CD4-positive, alpha-beta T cell (primary cell): ENCODE measurements around the gene VASN. TPM values are rescaled to one million over a fixed set of nuclear protein-coding genes. Genes with fewer than 3 reads are reported as not detected.

ENCODE experiments used
- ATAC-seq: fragments of 200-7000 bp; cut with Tn5 transposase; one replicate; pipeline ENCODE4 v1.10.0; 2022; ENCODE audit warnings: mild to moderate bottlenecking; ENCODE audit not compliant: poor library complexity
- CTCF ChIA-PET: fragments of 350-600 bp; sonication (Branson Sonifier 250); formaldehyde crosslinking; loops from one replicate; lab custom pipeline; 2021; ENCODE audit warnings: antibody characterized with exemption, inconsistent platforms; lab: Charles Lee
- POLR2A ChIA-PET: fragments of 350-600 bp; sonication (Branson Sonifier 250); formaldehyde crosslinking; loops from one replicate; lab custom pipeline; 2021; ENCODE audit warnings: antibody characterized with exemption, inconsistent platforms; lab: Charles Lee
- DNase-seq, 14 experiments: peaks; one replicate each; pipeline ENCODE4 v3.0.0-alpha.2; 2013 to 2020; ENCODE audit warnings: mixed read lengths in 2 of 14
- H3K27ac ChIP-seq, 2 donors: one replicate each; pipeline versions ENCODE4 v1.5.1 to v1.7.0; 2013; ENCODE audit warnings: low read length in 2 of 2, low read depth in 1 of 2, mild to moderate bottlenecking in 1 of 2
- H3K27me3 ChIP-seq, 2 experiments: 1 replicate in 1 of 2; 2 replicates in 1 of 2; pipeline versions ENCODE4 v1.6.1 to v1.7.0; 2013; ENCODE audit warnings: low read length in 2 of 2, control low read depth in 1 of 2, mild to moderate bottlenecking in 1 of 2, moderate library complexity in 1 of 2; ENCODE audit not compliant: insufficient read depth in 2 of 2, control insufficient read depth in 1 of 2
- H3K36me3 ChIP-seq: one replicate; pipeline ENCODE4 v1.6.1; 2013; ENCODE audit warnings: low read length, control low read depth; ENCODE audit not compliant: insufficient read depth
- H3K4me1 ChIP-seq: one replicate; pipeline ENCODE4 v1.6.1; 2013; ENCODE audit warnings: low read length, control low read depth; ENCODE audit not compliant: insufficient read depth
- H3K4me3 ChIP-seq: one replicate; pipeline ENCODE4 v1.5.1; 2013; ENCODE audit warnings: mild to moderate bottlenecking, low read length, moderate library complexity
- H3K9me3 ChIP-seq, 2 experiments: 1 replicate in 1 of 2; 2 replicates in 1 of 2; pipeline versions ENCODE4 v1.6.1 to v1.7.0; 2013; ENCODE audit warnings: low read length in 2 of 2, mild to moderate bottlenecking in 2 of 2, control low read depth in 1 of 2, moderate library complexity in 1 of 2; ENCODE audit not compliant: control insufficient read depth in 1 of 2, insufficient read depth in 1 of 2
- H3K27ac Mint-ChIP-seq: one replicate; pipeline ENCODE4 v1.8.0; 2020; ENCODE audit warnings: mixed read lengths
- H3K27me3 Mint-ChIP-seq: one replicate; pipeline ENCODE4 v1.8.0; 2021; ENCODE audit warnings: mixed read lengths
- H3K36me3 Mint-ChIP-seq: one replicate; pipeline ENCODE4 v1.8.0; 2021; ENCODE audit warnings: low read depth, mixed read lengths
- H3K4me1 Mint-ChIP-seq: one replicate; pipeline ENCODE4 v1.8.0; 2021; ENCODE audit warnings: low read depth, mixed read lengths
- H3K4me3 Mint-ChIP-seq: one replicate; pipeline ENCODE4 v1.8.0; 2020; ENCODE audit warnings: mild to moderate bottlenecking, mixed read lengths
- H3K9me3 Mint-ChIP-seq: one replicate; pipeline ENCODE4 v1.8.0; 2020; ENCODE audit warnings: mixed read lengths
- intact Hi-C, 2 experiments: fragments of 100-400 bp; cut with DNase I in 1 of 2; cut with micrococcal nuclease in 1 of 2; formaldehyde crosslinking; loops; one replicate each; pipeline versions ENCODE4 v1.15.1 to v1.9.0; 2023 to 2025; cut with DNase I, micrococcal nuclease
- total RNA-seq, 174 experiments: library from RNA in 2 of 174; stranded (reverse) in 2 of 174; gene quantifications; one replicate each; pipeline ENCODE4 v1.2.3 and lab custom pipeline; 2021 to 2026
- TF ChIP-seq, protein P1 (sequence below): fragments of 200-600 bp; IDR thresholded peaks from one replicate; pipeline ENCODE4 v1.8.0; 2022; ENCODE audit warnings: antibody characterized with exemption, mild to moderate bottlenecking

The VASN gene
- total RNA-seq, 2 experiments from 2014 or later = 0.70 to 0.77 TPM

DNA sequence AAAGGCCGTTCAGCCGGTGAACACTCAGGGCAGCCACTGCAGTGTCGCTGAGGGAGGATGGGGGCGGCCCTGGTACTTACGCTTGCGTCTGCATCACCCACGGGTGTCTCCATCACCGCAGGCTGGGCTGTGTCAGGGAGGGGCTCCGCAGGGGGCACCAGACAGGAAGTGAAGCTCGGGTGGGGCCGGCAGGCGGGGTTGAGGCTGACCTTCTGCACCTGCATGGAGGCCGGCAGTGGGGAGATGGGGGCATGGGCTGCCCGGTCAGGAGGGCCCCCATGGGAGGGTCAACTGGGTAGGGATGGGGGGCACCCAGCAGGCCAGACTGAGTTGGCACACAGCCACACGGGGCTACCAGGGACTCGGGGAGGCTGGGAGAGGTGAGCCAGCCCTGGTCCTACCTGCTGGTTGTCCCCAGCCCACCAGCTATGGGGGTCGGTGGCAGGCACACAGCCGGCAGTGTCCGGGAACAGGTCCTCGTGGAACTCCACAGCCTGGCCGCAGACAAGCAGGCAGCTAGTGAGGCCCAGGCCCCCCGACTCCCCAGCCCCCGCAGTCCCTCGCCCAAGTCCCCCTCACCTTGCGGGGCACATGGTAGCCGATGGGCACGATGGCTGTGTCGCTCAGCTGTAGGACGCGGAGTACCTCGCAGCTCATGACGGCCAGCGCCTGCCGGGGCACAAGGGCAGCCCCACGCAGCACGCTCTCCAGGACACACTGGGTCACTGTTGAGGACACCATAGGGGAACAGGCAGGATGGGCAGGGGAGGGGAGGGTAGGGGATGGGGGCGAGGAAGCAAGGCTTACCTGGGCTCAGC, 7.2 kb upstream of the VASN start:
- H3K27ac Mint-ChIP-seq = no peak overlapping the region
- Histone ChIP-seq H3K4me1 (peaks cover 3% of the 10 kb centered on the region), H3K27ac (no peak overlapping the region), H3K27me3 (no peaks in the 10 kb centered on the region), H3K4me3 (no peak overlapping the region), H3K36me3 (peaks cover 79% of the 10 kb centered on the region), H3K9me3 (no peaks in the 10 kb centered on the region)
- POLR2A ChIA-PET = no interaction called here
- H3K9me3 Mint-ChIP-seq = no peaks in the 10 kb centered on the region
- peaks cover 71% of the 10 kb centered on the region for H3K36me3 Mint-ChIP-seq
- CTCF ChIA-PET = no interaction called here
- TF ChIP-seq, protein P1, sequence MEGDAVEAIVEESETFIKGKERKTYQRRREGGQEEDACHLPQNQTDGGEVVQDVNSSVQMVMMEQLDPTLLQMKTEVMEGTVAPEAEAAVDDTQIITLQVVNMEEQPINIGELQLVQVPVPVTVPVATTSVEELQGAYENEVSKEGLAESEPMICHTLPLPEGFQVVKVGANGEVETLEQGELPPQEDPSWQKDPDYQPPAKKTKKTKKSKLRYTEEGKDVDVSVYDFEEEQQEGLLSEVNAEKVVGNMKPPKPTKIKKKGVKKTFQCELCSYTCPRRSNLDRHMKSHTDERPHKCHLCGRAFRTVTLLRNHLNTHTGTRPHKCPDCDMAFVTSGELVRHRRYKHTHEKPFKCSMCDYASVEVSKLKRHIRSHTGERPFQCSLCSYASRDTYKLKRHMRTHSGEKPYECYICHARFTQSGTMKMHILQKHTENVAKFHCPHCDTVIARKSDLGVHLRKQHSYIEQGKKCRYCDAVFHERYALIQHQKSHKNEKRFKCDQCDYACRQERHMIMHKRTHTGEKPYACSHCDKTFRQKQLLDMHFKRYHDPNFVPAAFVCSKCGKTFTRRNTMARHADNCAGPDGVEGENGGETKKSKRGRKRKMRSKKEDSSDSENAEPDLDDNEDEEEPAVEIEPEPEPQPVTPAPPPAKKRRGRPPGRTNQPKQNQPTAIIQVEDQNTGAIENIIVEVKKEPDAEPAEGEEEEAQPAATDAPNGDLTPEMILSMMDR = no peak
- ATAC-seq (no peak), DNase-seq (no peak)
- intact Hi-C loops = no loop called here
- no peak overlapping the region for H3K4me3 Mint-ChIP-seq
- H3K27me3 Mint-ChIP-seq = no peaks in the 10 kb centered on the region
- no peaks in the 10 kb centered on the region for H3K4me1 Mint-ChIP-seq

DNA sequence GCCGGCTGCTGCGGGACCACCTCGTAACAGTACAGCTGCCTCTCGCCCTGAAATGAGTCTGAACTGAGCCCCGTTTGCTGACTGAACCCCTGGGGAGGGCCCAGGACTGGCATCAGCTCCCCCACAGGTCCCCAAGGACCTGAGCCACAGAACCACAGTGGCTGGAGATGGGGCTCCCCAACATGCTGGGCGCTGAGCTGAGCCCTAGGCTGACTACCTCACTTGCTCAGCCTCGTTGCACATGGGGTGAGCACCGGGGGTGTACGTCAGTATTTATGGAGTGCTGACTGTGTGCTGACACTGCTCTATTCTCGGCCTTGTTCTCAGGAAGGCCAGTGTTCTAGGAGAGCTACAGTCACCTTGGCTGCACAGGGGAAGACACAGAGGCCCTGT, 6.6 kb upstream of the VASN start:
- Mint-ChIP-seq H3K4me3 (no peak overlapping the region), H3K9me3 (no peaks in the 10 kb centered on the region), H3K36me3 (peaks cover 65% of the 10 kb centered on the region), H3K27ac (peak overlapping the region; percentile 12), H3K27me3 (no peaks in the 10 kb centered on the region), H3K4me1 (peaks cover 1% of the 10 kb centered on the region)
- H3K36me3 ChIP-seq = peaks cover 75% of the 10 kb centered on the region
- no peaks in the 10 kb centered on the region for H3K27me3 ChIP-seq
- H3K9me3 ChIP-seq = no peaks in the 10 kb centered on the region
- DNase-seq (no peak), ATAC-seq (no peak)
- H3K27ac ChIP-seq = no peak overlapping the region
- H3K4me3 ChIP-seq = no peak overlapping the region
- POLR2A ChIA-PET = no interaction called here
- TF ChIP-seq, protein P1 = no peak
- peaks cover 3% of the 10 kb centered on the region for H3K4me1 ChIP-seq
- intact Hi-C loops = no loop called here
- CTCF ChIA-PET = interaction anchor here (0.9 kb wide), 1 partner anchor 38 kb away, joined by 3 read pairs; no protein-coding TSS in a partner anchor

DNA sequence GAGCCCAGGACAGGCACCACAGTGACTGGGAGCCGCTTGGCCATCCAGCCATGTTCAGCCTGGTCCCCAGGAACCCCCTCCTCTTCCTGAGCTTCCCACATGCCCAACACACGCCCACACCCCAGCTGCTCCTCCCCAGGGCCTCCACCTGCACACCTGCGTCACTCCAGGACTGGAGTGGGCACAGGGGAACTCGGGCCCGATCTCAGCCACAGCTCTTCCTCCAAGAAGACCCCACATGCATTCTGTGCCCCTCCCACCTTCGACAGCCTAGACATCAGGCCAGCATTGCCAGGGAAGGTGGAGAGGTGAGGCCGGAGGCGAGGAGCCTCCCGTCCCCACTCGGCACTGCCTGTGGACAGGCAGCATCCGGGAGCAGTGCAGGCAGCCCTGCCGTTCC, 6.0 kb upstream of the VASN start:
- Histone ChIP-seq H3K36me3 (peaks cover 73% of the 10 kb centered on the region), H3K27ac (no peak overlapping the region), H3K9me3 (no peaks in the 10 kb centered on the region), H3K4me1 (peaks cover 6% of the 10 kb centered on the region), H3K27me3 (no peaks in the 10 kb centered on the region), H3K4me3 (no peak overlapping the region)
- no peak for DNase-seq
- no peak for ATAC-seq
- H3K27me3 Mint-ChIP-seq = no peaks in the 10 kb centered on the region
- peaks cover 59% of the 10 kb centered on the region for H3K36me3 Mint-ChIP-seq
- no peak overlapping the region for H3K4me3 Mint-ChIP-seq
- ChIA-PET CTCF (interaction anchor here (0.9 kb wide), 1 partner anchor 37 kb away, joined by 3 read pairs; no protein-coding TSS in a partner anchor), POLR2A (no interaction called here)
- intact Hi-C loops = no loop called here
- peaks cover 4% of the 10 kb centered on the region for H3K4me1 Mint-ChIP-seq
- H3K9me3 Mint-ChIP-seq = no peaks in the 10 kb centered on the region
- TF ChIP-seq, protein P1 = no peak
- peak overlapping the region; percentile 12 for H3K27ac Mint-ChIP-seq
